ENCODE measurements around the gene WDR62.
A peak's percentile ranks its signal among the peaks of the same experiment; 100 is the strongest.

WDR62 gene

GRCh38 chr19:36054733-36055686, at the start of gene WDR62:
Gene WDR62, plus strand, starts transcription at chr19:36054897. Its CDS starts 75 bp downstream, at chr19:36054972.
- peak; percentile 90 for DNase-seq (ENCODE audit: extremely low spot score, insufficient read length, low read depth)
- peak; percentile 60 for FAIRE-seq

GRCh38 chr19:36006955-36007354, 47.7 kb upstream of the WDR62 start:
- no peak for FAIRE-seq
- DNase-seq (ENCODE audit: extremely low spot score, insufficient read length, low read depth): no peak

GRCh38 chr19:36008336-36008978, 46.2 kb upstream of the WDR62 start, which contains the start of gene SYNE4:
Gene SYNE4, minus strand, starts transcription at chr19:36008813. Its CDS starts 132 bp downstream, at chr19:36008681.
- no peak for DNase-seq (ENCODE audit: extremely low spot score, insufficient read length, low read depth)
- no peak for FAIRE-seq

GRCh38 chr19:36009220-36009619, 45.5 kb upstream of the WDR62 start:
- no peak for FAIRE-seq
- DNase-seq (ENCODE audit: extremely low spot score, insufficient read length, low read depth): peak; percentile 45

GRCh38 chr19:36009633-36010379, 44.9 kb upstream of the WDR62 start:
- no peak for FAIRE-seq

GRCh38 chr19:36010402-36010801, 44.3 kb upstream of the WDR62 start:
- FAIRE-seq (no peak), DNase-seq (ENCODE audit: extremely low spot score, insufficient read length, low read depth) (no peak)

More at GRCh38 chr19:36009633-36010379, 44.9 kb upstream of the WDR62 start:
- no peak for DNase-seq (ENCODE audit: extremely low spot score, insufficient read length, low read depth)

GRCh38 chr19:36013280-36014011, 41.3 kb upstream of the WDR62 start:
- FAIRE-seq (peak; percentile 24), DNase-seq (ENCODE audit: extremely low spot score, insufficient read length, low read depth) (no peak)

GRCh38 chr19:36014012-36014924, 40.4 kb upstream of the WDR62 start, which contains the start of gene ALKBH6:
Gene ALKBH6, minus strand, starts transcription at chr19:36014213. Its CDS starts 816 bp downstream, at chr19:36013397.
- peak; percentile 98 for DNase-seq (ENCODE audit: extremely low spot score, insufficient read length, low read depth)
- peak; percentile 100 for FAIRE-seq

GRCh38 chr19:36019061-36019670, 35.5 kb upstream of the WDR62 start:
- no peak for FAIRE-seq
- DNase-seq (ENCODE audit: extremely low spot score, insufficient read length, low read depth): no peak

- FAIRE-seq (no peak), DNase-seq (ENCODE audit: extremely low spot score, insufficient read length, low read depth) (no peak)
These were observed 31.3 kb upstream of the WDR62 start for GRCh38 chr19:36023432-36023831.

GRCh38 chr19:36025541-36025940, 29.2 kb upstream of the WDR62 start:
- FAIRE-seq (no peak), DNase-seq (ENCODE audit: extremely low spot score, insufficient read length, low read depth) (no peak)

GRCh38 chr19:36026091-36026876, 28.4 kb upstream of the WDR62 start:
- FAIRE-seq: no peak
- no peak for DNase-seq (ENCODE audit: extremely low spot score, insufficient read length, low read depth)

- FAIRE-seq (no peak), DNase-seq (ENCODE audit: extremely low spot score, insufficient read length, low read depth) (no peak)
These were observed 27.0 kb upstream of the WDR62 start for GRCh38 chr19:36027696-36028095.

- no peak for FAIRE-seq
- DNase-seq (ENCODE audit: extremely low spot score, insufficient read length, low read depth): no peak
These were observed 26.2 kb upstream of the WDR62 start for GRCh38 chr19:36028313-36029041.

- DNase-seq (ENCODE audit: extremely low spot score, insufficient read length, low read depth) (no peak), FAIRE-seq (no peak)
These were observed 24.2 kb upstream of the WDR62 start for GRCh38 chr19:36030264-36031148.

- DNase-seq (ENCODE audit: extremely low spot score, insufficient read length, low read depth) (no peak), FAIRE-seq (no peak)
These were observed 23.4 kb upstream of the WDR62 start for GRCh38 chr19:36031308-36031707.
